Hepatocyte (in vitro differentiated cells): ENCODE measurements around the gene KATNIP.

ENCODE experiments used
- CTCF ChIP-seq: fragments of 200-600 bp; sonication (generic); IDR thresholded peaks from 2 replicates; pipeline ENCODE4 v1.5.1; 2016; ENCODE audit warnings: antibody characterized with exemption, mild to moderate bottlenecking; ENCODE audit not compliant: poor library complexity
- EZH2phosphoT487 ChIP-seq: fragments of 200-600 bp; sonication (generic); IDR thresholded peaks from one replicate; pipeline ENCODE4 v1.6.1; 2018; ENCODE audit warnings: antibody characterized with exemption, mild to moderate bottlenecking, low read depth, moderate library complexity; ENCODE audit not compliant: unreplicated experiment, severe bottlenecking

- TF ChIP-seq CTCF (no peak), EZH2phosphoT487 (no peak)
These were observed 49.7 kb downstream of the KATNIP start for GRCh38 chr16:27599606-27600005.
